Measurements from ENCODE around the gene HOXD1.

Gene HOXD1

DNA sequence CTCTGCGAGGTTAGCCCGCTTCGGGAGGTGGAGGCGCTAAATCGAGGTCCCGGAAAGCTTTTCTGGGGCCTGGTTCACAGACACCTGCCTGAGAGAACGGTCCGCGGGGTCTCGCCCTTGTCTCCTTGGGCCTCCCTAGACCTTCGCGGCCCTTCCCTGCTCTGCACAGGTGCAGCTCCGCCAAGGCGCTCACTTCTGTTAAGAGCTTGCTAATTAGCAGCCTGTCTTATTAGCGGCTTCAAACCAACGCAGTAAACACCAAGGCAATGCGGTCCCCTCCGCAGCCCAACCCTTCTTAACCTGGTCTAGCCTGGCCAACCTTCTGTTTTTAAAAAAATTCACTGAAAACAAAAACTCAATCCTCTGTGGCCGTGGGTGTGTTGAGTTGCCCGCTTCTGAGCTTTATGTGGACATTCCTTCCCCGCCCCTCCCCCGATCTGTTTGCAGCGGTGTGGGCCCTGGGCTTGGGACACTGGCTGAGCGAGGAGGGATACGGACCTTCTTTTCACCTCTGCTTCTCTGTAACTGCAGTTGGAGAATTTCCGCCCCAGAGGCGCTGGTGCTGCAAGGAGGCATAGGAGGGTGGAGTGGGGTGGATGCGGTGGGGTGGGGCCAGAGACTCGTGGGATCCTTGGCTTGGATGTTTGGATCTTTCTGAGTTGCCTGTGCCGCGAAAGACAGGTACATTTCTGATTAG is 40.5 kb upstream of the HOXD1 start:
- no peaks in the 10 kb centered on the region for H4K20me1 ChIP-seq (ENCODE audit: insufficient read depth, low read length)
- TF ChIP-seq EZH2 (IDR thresholded peaks at IDR 0.05; ENCODE audit: borderline replicate concordance, low read length): no peak
- TF ChIP-seq, protein P1, sequence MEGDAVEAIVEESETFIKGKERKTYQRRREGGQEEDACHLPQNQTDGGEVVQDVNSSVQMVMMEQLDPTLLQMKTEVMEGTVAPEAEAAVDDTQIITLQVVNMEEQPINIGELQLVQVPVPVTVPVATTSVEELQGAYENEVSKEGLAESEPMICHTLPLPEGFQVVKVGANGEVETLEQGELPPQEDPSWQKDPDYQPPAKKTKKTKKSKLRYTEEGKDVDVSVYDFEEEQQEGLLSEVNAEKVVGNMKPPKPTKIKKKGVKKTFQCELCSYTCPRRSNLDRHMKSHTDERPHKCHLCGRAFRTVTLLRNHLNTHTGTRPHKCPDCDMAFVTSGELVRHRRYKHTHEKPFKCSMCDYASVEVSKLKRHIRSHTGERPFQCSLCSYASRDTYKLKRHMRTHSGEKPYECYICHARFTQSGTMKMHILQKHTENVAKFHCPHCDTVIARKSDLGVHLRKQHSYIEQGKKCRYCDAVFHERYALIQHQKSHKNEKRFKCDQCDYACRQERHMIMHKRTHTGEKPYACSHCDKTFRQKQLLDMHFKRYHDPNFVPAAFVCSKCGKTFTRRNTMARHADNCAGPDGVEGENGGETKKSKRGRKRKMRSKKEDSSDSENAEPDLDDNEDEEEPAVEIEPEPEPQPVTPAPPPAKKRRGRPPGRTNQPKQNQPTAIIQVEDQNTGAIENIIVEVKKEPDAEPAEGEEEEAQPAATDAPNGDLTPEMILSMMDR (IDR thresholded peaks at IDR 0.05; ENCODE audit: low read length): no peak
- H3K36me3 ChIP-seq (ENCODE audit: insufficient read depth, low read length): no peaks in the 10 kb centered on the region
- H3F3A ChIP-seq (ENCODE audit: insufficient read depth, low read length): no peaks in the 10 kb centered on the region
- H3K27ac ChIP-seq (ENCODE audit: low read depth, low read length, poor library complexity, severe bottlenecking): no peak overlapping the region
- no peak overlapping the region for H3K4me3 ChIP-seq (ENCODE audit: low read depth, low read length, poor library complexity, severe bottlenecking)
- H3K9ac ChIP-seq (ENCODE audit: low read length): no peak overlapping the region
- H3K9me3 ChIP-seq (ENCODE audit: low read length): no peaks in the 10 kb centered on the region
- H2AFZ ChIP-seq (ENCODE audit: low read length): no peak overlapping the region
- H3K79me2 ChIP-seq (ENCODE audit: insufficient read depth, low read length): no peaks in the 10 kb centered on the region
- 0 out of 2 replicates have a peak, but pooled peaks cover 3% of the 10 kb centered on the region for H3K27me3 ChIP-seq (ENCODE audit: insufficient read depth, low read length)
- H3K9me2 ChIP-seq (ENCODE audit: low read depth, low read length): no peaks in the 10 kb centered on the region
- H3K4me2 ChIP-seq (ENCODE audit: low read length): no peak overlapping the region
- no peaks in the 10 kb centered on the region for H3K4me1 ChIP-seq (ENCODE audit: insufficient read depth, low read length, severe bottlenecking)

DNA sequence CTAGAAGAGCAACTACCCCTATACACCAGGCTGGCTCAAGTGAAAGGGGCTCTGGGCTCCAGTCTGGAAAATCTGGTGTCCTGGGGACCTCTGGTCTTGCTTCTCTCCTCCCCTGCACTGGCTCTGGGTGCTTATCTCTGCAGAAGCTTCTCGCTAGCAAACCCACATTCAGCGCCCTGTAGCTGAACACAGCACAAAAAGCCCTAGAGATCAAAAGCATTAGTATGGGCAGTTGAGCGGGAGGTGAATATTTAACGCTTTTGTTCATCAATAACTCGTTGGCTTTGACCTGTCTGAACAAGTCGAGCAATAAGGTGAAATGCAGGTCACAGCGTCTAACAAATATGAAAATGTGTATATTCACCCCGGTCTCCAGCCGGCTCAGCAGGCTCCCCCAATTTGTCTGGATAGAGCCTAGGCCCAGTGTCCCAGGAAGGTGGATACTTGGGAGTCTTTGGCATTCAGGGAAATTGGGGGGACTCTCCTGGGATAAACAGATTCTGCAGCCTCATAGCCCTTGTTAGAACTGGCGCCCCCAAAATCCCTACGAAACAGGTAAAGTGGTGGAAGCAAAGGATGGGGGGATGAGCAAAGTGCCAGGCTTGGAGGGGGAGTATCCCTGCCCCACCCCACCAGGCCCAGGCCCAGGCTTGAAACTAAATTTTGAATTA is 39.6 kb upstream of the HOXD1 start:
- Histone ChIP-seq H3K27me3 (ENCODE audit: insufficient read depth, low read length) (0 out of 2 replicates have a peak, but pooled peaks cover 3% of the 10 kb centered on the region), H3K79me2 (ENCODE audit: insufficient read depth, low read length) (no peaks in the 10 kb centered on the region), H3K9ac (ENCODE audit: low read length) (no peak overlapping the region), H4K20me1 (ENCODE audit: insufficient read depth, low read length) (no peaks in the 10 kb centered on the region), H3F3A (ENCODE audit: insufficient read depth, low read length) (no peaks in the 10 kb centered on the region), H3K4me2 (ENCODE audit: low read length) (no peak overlapping the region), H3K4me1 (ENCODE audit: insufficient read depth, low read length, severe bottlenecking) (no peaks in the 10 kb centered on the region), H2AFZ (ENCODE audit: low read length) (no peak overlapping the region), H3K9me3 (ENCODE audit: low read length) (no peaks in the 10 kb centered on the region), H3K27ac (ENCODE audit: low read depth, low read length, poor library complexity, severe bottlenecking) (no peak overlapping the region), H3K9me2 (ENCODE audit: low read depth, low read length) (no peaks in the 10 kb centered on the region), H3K36me3 (ENCODE audit: insufficient read depth, low read length) (no peaks in the 10 kb centered on the region), H3K4me3 (ENCODE audit: low read depth, low read length, poor library complexity, severe bottlenecking) (no peak overlapping the region)
- TF ChIP-seq, protein P1 (IDR thresholded peaks at IDR 0.05; ENCODE audit: low read length): no peak
- no peak for TF ChIP-seq EZH2 (IDR thresholded peaks at IDR 0.05; ENCODE audit: borderline replicate concordance, low read length)

DNA sequence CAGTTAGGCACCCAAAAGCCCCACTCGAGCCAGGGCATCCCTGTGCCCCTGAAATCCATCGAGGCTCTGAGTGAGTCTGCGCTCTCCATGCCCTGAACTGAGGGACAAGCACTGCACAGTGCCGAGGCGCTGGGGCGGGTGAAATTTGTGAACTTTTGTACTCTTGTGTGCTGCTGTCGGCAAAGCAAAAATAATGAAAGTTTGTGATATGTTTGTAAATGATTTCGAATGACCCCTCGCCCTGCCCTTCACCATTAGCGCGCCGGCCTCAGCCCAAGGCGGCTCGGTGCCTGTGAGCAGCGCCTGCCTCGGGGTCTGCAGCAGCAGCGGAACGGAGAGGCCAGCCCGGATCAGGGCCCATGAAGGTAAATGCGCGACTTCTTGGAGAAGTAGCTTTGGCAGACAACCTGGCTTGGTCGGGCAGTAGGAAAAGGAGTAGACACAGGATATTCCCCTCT is 39.0 kb upstream of the HOXD1 start:
- H3K27me3 ChIP-seq (ENCODE audit: insufficient read depth, low read length): 0 out of 2 replicates have a peak, but pooled peaks cover 3% of the 10 kb centered on the region
- no peaks in the 10 kb centered on the region for H3K36me3 ChIP-seq (ENCODE audit: insufficient read depth, low read length)
- H3K4me3 ChIP-seq (ENCODE audit: low read depth, low read length, poor library complexity, severe bottlenecking): no peak overlapping the region

More for the DNA sequence above, 39.0 kb upstream of the HOXD1 start:
- Histone ChIP-seq H4K20me1 (ENCODE audit: insufficient read depth, low read length) (no peaks in the 10 kb centered on the region), H3K4me2 (ENCODE audit: low read length) (no peak overlapping the region), H3K9me3 (ENCODE audit: low read length) (no peaks in the 10 kb centered on the region), H3K9ac (ENCODE audit: low read length) (no peak overlapping the region), H3F3A (ENCODE audit: insufficient read depth, low read length) (no peaks in the 10 kb centered on the region), H3K4me1 (ENCODE audit: insufficient read depth, low read length, severe bottlenecking) (no peaks in the 10 kb centered on the region), H3K27ac (ENCODE audit: low read depth, low read length, poor library complexity, severe bottlenecking) (no peak overlapping the region), H3K9me2 (ENCODE audit: low read depth, low read length) (no peaks in the 10 kb centered on the region), H2AFZ (ENCODE audit: low read length) (no peak overlapping the region), H3K79me2 (ENCODE audit: insufficient read depth, low read length) (no peaks in the 10 kb centered on the region)
- TF ChIP-seq EZH2 (IDR thresholded peaks at IDR 0.05; ENCODE audit: borderline replicate concordance, low read length): no peak
- TF ChIP-seq, protein P1 (IDR thresholded peaks at IDR 0.05; ENCODE audit: low read length): no peak
